ENCODE results near the gene RAP1B.

GRCh38 chr12:68631227-68631626, 20.5 kb downstream of the RAP1B start:
- no peak for TF ChIP-seq TCF7 (CRISPR knock-in tag; IDR thresholded peaks at IDR 0.05; ENCODE audit: low read depth)
- TF ChIP-seq CTCF (IDR thresholded peaks at IDR 0.05): no peak
- no peak for TF ChIP-seq JAZF1 (CRISPR knock-in tag; IDR thresholded peaks at IDR 0.05)
- TF ChIP-seq FOXK1 (CRISPR knock-in tag; IDR thresholded peaks at IDR 0.05): no peak
- TF ChIP-seq ATF3 (CRISPR knock-in tag; conservative IDR thresholded peaks at IDR 0.05): no peak
- no peak for TF ChIP-seq NR2C2 (CRISPR knock-in tag; IDR thresholded peaks at IDR 0.05)
- no peak for TF ChIP-seq NR1H2 (CRISPR knock-in tag; IDR thresholded peaks at IDR 0.05)
